Activated CD8-positive, alpha-beta T cell treated with anti-CD3 and anti-CD28 coated beads, Interleukin-2, amount 10 ng/mL, durations not matched to agents 7 days and 5 days (primary cell): ENCODE results near the gene RWDD2A. TPM values are rescaled to one million over a fixed set of nuclear protein-coding genes. Genes with fewer than 3 reads are reported as not detected.

ENCODE experiments used
- ATAC-seq: fragments of 150-1000 bp; cut with Tn5 transposase; one replicate; pipeline ENCODE4 v1.10.0; 2021; ENCODE audit warnings: moderate library complexity
- CTCF ChIA-PET: fragments of 350-600 bp; sonication (Branson Sonifier 250); formaldehyde crosslinking; loops from one replicate; lab custom pipeline; 2021; ENCODE audit warnings: antibody characterized with exemption; lab: Charles Lee
- POLR2A ChIA-PET: fragments of 350-600 bp; sonication (Branson Sonifier 250); formaldehyde crosslinking; loops from one replicate; lab custom pipeline; 2021; ENCODE audit warnings: antibody characterized with exemption; lab: Charles Lee
- DNase-seq: peaks from one replicate; pipeline ENCODE4 v3.0.0-alpha.2; 2020
- H3K27ac Mint-ChIP-seq: one replicate; pipeline ENCODE4 v1.8.0; 2021; ENCODE audit warnings: mild to moderate bottlenecking, mixed read lengths
- H3K27me3 Mint-ChIP-seq: one replicate; pipeline ENCODE4 v1.8.0; 2021; ENCODE audit warnings: low read depth, mixed read lengths
- H3K36me3 Mint-ChIP-seq: one replicate; pipeline ENCODE4 v1.8.0; 2021; ENCODE audit warnings: low read depth, mixed read lengths
- H3K4me1 Mint-ChIP-seq: one replicate; pipeline ENCODE4 v1.8.0; 2021; ENCODE audit warnings: low read depth, mixed read lengths
- H3K4me3 Mint-ChIP-seq: one replicate; pipeline ENCODE4 v1.8.0; 2021; ENCODE audit warnings: mild to moderate bottlenecking, mixed read lengths
- H3K9me3 Mint-ChIP-seq: one replicate; pipeline ENCODE4 v1.8.0; 2022; ENCODE audit warnings: mixed read lengths; ENCODE audit not compliant: insufficient read depth
- total RNA-seq, 2 experiments: library from RNA; stranded (reverse); gene quantifications; one replicate each; pipeline ENCODE4 v1.2.3, GENCODE V29; 2021

The RWDD2A gene
- total RNA-seq, 2 experiments from 2014 or later, result 0.57 to 0.87 TPM

- CTCF ChIA-PET, result interaction anchor here (0.6 to 1.4 kb wide), 3 partner anchors 15 to 133 kb away, joined by 3 to 5 read pairs (median 4); no protein-coding TSS in a partner anchor
Observed at GRCh38 chr6:83199173-83199862, 6.2 kb downstream of the RWDD2A start.

DNA sequence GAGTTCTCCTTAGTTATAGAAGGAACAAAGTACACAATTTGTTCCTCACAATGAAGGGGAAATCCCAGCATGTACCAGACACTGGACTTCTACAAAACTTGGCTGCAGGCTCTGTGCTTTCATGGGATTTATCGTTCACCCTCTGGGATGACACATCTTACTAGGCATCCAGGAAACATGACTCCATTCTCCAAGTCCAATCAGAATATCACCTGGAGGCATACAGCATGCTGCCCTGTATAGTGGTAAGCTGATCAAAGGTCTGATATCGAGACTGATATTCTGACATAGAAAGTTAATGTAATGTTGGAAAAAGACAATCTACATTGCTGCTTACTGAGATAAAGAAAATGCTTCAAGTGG lies 6.7 kb downstream of the RWDD2A start:
- no peak overlapping the region for H3K27ac Mint-ChIP-seq
- H3K4me3 Mint-ChIP-seq, result no peak overlapping the region
- ATAC-seq (no peak), DNase-seq (no peak)
- no peaks in the 10 kb centered on the region for H3K9me3 Mint-ChIP-seq
- H3K36me3 Mint-ChIP-seq, result no peaks in the 10 kb centered on the region
- no peaks in the 10 kb centered on the region for H3K27me3 Mint-ChIP-seq
- CTCF ChIA-PET, result interaction anchor here (0.6 to 1.4 kb wide), 3 partner anchors 15 to 133 kb away, joined by 3 to 5 read pairs (median 4); no protein-coding TSS in a partner anchor
- POLR2A ChIA-PET, result no interaction called here
- no peaks in the 10 kb centered on the region for H3K4me1 Mint-ChIP-seq

More at GRCh38 chr6:83199173-83199862, 6.2 kb downstream of the RWDD2A start:
- POLR2A ChIA-PET, result no interaction called here
- H3K36me3 Mint-ChIP-seq, result no peaks in the 10 kb centered on the region
- peaks cover 2% of the 10 kb centered on the region for H3K4me1 Mint-ChIP-seq
- H3K27ac Mint-ChIP-seq, result no peak overlapping the region
- H3K9me3 Mint-ChIP-seq, result no peaks in the 10 kb centered on the region
- peaks cover 2% of the 10 kb centered on the region for H3K27me3 Mint-ChIP-seq
- DNase-seq (no peak), ATAC-seq (no peak)
- H3K4me3 Mint-ChIP-seq, result no peak overlapping the region

GRCh38 chr6:83202031-83202430 lies 8.9 kb downstream of the RWDD2A start:
- no peak overlapping the region for H3K4me3 Mint-ChIP-seq
- no peak for ATAC-seq
- ChIA-PET POLR2A (no interaction called here), CTCF (interaction anchor here (0.9 to 1.9 kb wide), 3 partner anchors 13 to 136 kb away, joined by 3 to 6 read pairs (median 4); partner anchors contain the start of genes DOP1A and UBE3D)
- H3K4me1 Mint-ChIP-seq, result no peaks in the 10 kb centered on the region
- no peaks in the 10 kb centered on the region for H3K36me3 Mint-ChIP-seq
- no peak for DNase-seq
- no peak overlapping the region for H3K27ac Mint-ChIP-seq
- no peaks in the 10 kb centered on the region for H3K9me3 Mint-ChIP-seq
- H3K27me3 Mint-ChIP-seq, result peaks cover 6% of the 10 kb centered on the region

DNA sequence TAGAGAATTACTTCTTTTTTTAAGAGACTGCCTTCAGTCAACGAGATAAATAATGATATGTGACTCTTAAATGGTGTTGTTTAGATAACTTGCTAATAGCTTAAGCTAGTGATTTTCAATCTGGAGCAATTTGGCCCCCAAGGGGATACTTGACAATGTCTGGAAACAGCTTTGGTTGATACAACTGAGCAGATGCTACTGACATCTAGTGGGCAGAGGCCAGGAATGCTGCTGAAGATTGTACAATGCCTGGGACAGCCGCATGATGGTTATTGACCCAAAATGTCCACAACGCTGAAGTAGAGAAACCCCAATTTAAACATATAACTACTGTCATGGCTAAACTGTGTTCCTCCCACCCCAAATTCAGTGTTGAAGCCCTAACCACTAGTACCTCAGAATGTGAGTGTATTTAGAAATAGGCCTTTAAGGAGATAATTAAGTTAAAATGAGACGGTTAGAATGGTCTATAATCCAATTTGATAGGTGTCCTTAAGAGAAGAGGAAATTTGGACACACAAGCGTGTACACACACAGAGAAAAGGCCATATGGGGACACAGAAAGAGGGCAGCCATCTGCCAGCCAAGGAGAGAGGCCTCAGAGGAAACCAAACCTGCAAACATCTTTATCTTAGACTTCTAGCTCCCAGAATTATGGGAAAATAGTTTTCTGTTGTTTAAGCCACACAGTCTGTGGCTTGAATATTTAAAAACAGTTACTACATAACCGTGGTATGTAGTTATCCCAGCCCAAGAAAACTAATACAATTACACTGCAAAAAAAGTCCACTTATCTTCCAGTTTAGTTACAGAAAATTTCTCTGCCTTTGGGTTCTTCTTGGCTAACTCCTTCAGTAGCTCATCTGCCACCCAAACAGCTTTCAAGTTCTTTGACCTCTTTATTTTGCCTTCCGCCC lies 22.2 kb downstream of the RWDD2A start:
- Mint-ChIP-seq H3K4me1 (no peaks in the 10 kb centered on the region), H3K9me3 (no peaks in the 10 kb centered on the region), H3K4me3 (no peak overlapping the region), H3K36me3 (no peaks in the 10 kb centered on the region), H3K27ac (no peak overlapping the region), H3K27me3 (peaks cover 18% of the 10 kb centered on the region)
- DNase-seq, result peak; percentile 73
- peak; percentile 91 for ATAC-seq
- CTCF ChIA-PET, result interaction anchor here (0.6 to 11.5 kb wide), 28 partner anchors 11 to 299 kb away, joined by 3 to 272 read pairs (median 4); partner anchors contain the start of genes DOP1A, PGM3, PRSS35 and RWDD2A
- POLR2A ChIA-PET, result no interaction called here

GRCh38 chr6:83216806-83217205 lies 23.6 kb downstream of the RWDD2A start:
- ATAC-seq (no peak), DNase-seq (no peak)
- CTCF ChIA-PET, result interaction anchor here (2.6 to 11.5 kb wide), 3 partner anchors 33 to 296 kb away, joined by 8 to 272 read pairs (median 25); partner anchors contain the start of genes DOP1A, PRSS35 and UBE3D
- POLR2A ChIA-PET, result no interaction called here
- Mint-ChIP-seq H3K27ac (no peak overlapping the region), H3K9me3 (no peaks in the 10 kb centered on the region), H3K27me3 (peaks cover 13% of the 10 kb centered on the region), H3K4me3 (no peak overlapping the region), H3K36me3 (no peaks in the 10 kb centered on the region), H3K4me1 (no peaks in the 10 kb centered on the region)

- Mint-ChIP-seq H3K36me3 (no peaks in the 10 kb centered on the region), H3K4me1 (no peaks in the 10 kb centered on the region), H3K9me3 (no peaks in the 10 kb centered on the region), H3K4me3 (no peak overlapping the region), H3K27ac (no peak overlapping the region), H3K27me3 (peaks cover 10% of the 10 kb centered on the region)
- DNase-seq (no peak), ATAC-seq (no peak)
- ChIA-PET CTCF (interaction anchor here (11.5 kb wide), 1 partner anchor 151 kb away, joined by 272 read pairs; the partner anchor contains the start of genes DOP1A and UBE3D), POLR2A (no interaction called here)
Observed at GRCh38 chr6:83218646-83219045, 25.5 kb downstream of the RWDD2A start.

- DNase-seq, result no peak
- Mint-ChIP-seq H3K9me3 (no peaks in the 10 kb centered on the region), H3K36me3 (no peaks in the 10 kb centered on the region), H3K4me3 (no peak overlapping the region), H3K27ac (no peak overlapping the region), H3K4me1 (no peaks in the 10 kb centered on the region), H3K27me3 (peaks cover 3% of the 10 kb centered on the region)
- ATAC-seq, result no peak
- ChIA-PET CTCF (interaction anchor here (0.7 to 11.5 kb wide), 3 partner anchors 152 to 295 kb away, joined by 6 to 272 read pairs (median 60); partner anchors contain the start of genes DOP1A, PRSS35 and UBE3D), POLR2A (no interaction called here)
Observed at GRCh38 chr6:83220121-83220520, 27.0 kb downstream of the RWDD2A start.

- CTCF ChIA-PET, result interaction anchor here (0.7 to 5.0 kb wide), 8 partner anchors 10 to 315 kb away, joined by 3 to 60 read pairs (median 6); partner anchors contain the start of genes DOP1A, PRSS35 and UBE3D
- H3K4me1 Mint-ChIP-seq, result no peaks in the 10 kb centered on the region
- no peak overlapping the region for H3K4me3 Mint-ChIP-seq
- H3K9me3 Mint-ChIP-seq, result no peaks in the 10 kb centered on the region
- no peak for DNase-seq
- peaks cover 2% of the 10 kb centered on the region for H3K27me3 Mint-ChIP-seq
- ATAC-seq, result no peak
- H3K27ac Mint-ChIP-seq, result no peak overlapping the region
- H3K36me3 Mint-ChIP-seq, result no peaks in the 10 kb centered on the region
- POLR2A ChIA-PET, result no interaction called here
Observed at GRCh38 chr6:83221276-83221675, 28.1 kb downstream of the RWDD2A start.

GRCh38 chr6:83221889-83222479 lies 28.8 kb downstream of the RWDD2A start:
- H3K27me3 Mint-ChIP-seq, result peaks cover 2% of the 10 kb centered on the region
- H3K4me1 Mint-ChIP-seq, result no peaks in the 10 kb centered on the region
- DNase-seq, result no peak
- H3K4me3 Mint-ChIP-seq, result no peak overlapping the region
- ChIA-PET POLR2A (no interaction called here), CTCF (interaction anchor here (0.9 to 5.0 kb wide), 9 partner anchors 11 to 314 kb away, joined by 3 to 60 read pairs (median 5); partner anchors contain the start of genes DOP1A, PRSS35 and UBE3D)
- H3K36me3 Mint-ChIP-seq, result no peaks in the 10 kb centered on the region
- no peaks in the 10 kb centered on the region for H3K9me3 Mint-ChIP-seq
- ATAC-seq, result no peak
- H3K27ac Mint-ChIP-seq, result no peak overlapping the region

DNA sequence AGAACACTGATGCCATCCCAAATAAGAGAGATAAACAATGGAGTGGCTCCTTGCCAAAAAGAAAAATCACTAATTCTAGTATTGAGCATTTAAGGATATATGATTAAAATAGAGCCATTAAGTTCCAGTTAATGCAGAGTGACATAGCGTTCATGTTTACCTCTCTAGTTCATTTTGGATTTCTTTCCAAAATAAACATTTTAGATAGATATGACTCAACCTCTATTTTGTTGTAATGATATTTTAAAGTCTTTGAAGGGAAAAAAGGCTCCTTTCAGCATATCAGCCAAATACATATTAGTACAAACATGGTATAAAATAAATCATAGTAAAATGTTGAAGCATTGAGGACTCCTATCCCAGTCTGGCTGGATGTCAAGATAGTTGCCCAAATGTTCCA lies 33.4 kb downstream of the RWDD2A start:
- Mint-ChIP-seq H3K36me3 (no peaks in the 10 kb centered on the region), H3K4me3 (no peak overlapping the region), H3K27ac (no peak overlapping the region), H3K9me3 (no peaks in the 10 kb centered on the region), H3K27me3 (peaks cover 4% of the 10 kb centered on the region), H3K4me1 (no peaks in the 10 kb centered on the region)
- DNase-seq (no peak), ATAC-seq (no peak)
- ChIA-PET POLR2A (no interaction called here), CTCF (no interaction called here)

GRCh38 chr6:83231146-83231545 lies 38.0 kb downstream of the RWDD2A start:
- ATAC-seq (no peak), DNase-seq (no peak)
- Mint-ChIP-seq H3K27ac (no peak overlapping the region), H3K27me3 (peaks cover 9% of the 10 kb centered on the region), H3K4me1 (no peaks in the 10 kb centered on the region), H3K36me3 (no peaks in the 10 kb centered on the region), H3K4me3 (no peak overlapping the region), H3K9me3 (no peaks in the 10 kb centered on the region)
- POLR2A ChIA-PET, result interaction anchor here (0.5 kb wide), 1 partner anchor 1000 kb away, joined by 3 read pairs; no protein-coding TSS in a partner anchor
- CTCF ChIA-PET, result interaction anchor here (0.7 to 1.1 kb wide), 3 partner anchors 10 to 166 kb away, joined by 3 to 5 read pairs (median 3); partner anchors contain the start of gene UBE3D
